GM19438 (cell line): ENCODE results near the gene RAPGEF4.

Experiments
- ATAC-seq: cut with Tn5 transposase; IDR thresholded peaks from one replicate; pipeline ENCODE4 v1.9.1; 2021; ENCODE audit warnings: low read depth; ENCODE audit not compliant: unreplicated experiment

Gene RAPGEF4

DNA sequence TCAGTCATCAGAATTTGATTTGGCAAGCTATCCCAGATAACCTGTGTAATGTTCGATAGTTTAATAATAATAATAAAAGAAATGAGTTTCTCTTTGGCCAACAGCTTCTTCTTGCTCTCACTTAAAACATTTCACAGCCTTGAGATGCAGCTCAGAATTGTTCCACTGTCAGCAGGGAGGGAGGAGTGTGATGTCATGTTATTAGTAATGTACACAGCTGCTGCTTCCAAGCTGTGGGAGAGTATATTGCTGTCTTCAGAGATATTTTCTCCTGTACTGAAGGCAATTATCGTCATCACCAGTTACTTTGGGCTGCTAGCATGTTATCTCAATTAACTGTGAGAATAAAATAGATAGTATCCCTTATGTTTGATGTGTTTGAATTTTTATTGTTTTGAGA, 193.1 kb downstream of the RAPGEF4 start:
- ATAC-seq, result no peak

DNA sequence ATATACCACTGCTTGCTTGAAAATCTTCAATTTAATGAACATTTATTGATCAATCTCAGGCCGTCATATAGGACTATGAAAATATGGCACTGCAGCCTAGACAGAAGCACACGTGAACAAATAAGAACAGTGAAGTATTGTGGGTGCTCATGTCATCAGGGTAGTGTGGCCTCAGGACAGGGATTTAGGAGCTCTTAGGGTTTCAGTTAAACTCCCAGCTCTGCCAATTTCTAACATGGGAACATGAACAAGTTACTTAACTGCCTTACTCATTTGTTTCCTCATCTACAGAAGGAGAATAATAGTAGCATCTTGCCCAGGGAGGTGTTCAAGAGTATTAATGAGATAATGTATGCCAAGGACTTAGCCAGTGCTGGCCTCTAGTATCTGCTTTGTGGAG, 194.0 kb downstream of the RAPGEF4 start:
- no peak for ATAC-seq

DNA sequence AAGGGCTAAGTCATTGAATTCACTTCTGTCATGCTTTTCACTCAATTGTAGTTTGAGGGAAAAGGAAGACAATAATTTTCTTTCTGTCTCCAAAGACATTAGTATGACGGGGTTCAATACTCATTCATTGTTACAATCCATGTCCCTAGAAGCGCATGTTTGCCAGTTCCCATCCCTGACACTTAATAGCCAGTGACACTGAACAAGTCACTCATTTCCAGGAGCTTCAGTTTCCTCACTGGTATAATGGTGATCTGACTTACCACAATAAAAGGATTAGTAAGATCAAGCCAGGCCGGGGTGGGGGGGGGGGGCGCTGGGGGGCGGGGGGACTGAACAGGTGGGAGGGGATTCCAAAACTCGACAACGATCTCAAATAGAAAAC, 195.2 kb downstream of the RAPGEF4 start:
- ATAC-seq, result no peak

DNA sequence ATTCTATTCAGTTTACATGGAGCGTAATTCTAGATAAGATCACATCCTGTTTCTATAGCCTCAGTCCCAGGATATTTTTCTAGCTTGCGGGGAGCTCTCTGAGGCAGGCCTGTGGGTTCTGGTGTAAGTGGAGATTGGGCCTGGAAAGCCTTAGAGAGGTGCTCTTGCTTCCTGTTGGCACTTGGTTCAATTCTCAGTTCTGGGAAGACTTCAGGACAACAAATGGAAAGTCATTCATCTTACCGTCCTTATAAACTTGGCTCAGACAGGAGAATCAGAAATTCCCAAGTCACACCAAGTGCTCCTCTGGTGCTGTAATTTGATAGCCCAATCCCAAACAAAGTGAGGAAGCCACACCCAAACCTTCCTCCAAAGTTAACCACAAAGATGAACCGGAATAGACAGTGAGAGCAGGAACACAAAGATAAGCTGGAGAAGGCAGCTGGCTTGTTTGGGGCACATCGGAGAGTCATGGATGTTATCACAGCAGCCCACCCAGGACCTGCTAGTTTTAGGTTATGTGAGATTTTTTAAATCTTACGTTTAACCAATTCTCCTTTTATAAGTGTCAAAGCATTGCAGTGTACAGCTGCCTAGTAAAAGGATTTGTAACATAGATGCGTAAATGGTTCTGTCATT, 195.7 kb downstream of the RAPGEF4 start:
- ATAC-seq, result no peak

DNA sequence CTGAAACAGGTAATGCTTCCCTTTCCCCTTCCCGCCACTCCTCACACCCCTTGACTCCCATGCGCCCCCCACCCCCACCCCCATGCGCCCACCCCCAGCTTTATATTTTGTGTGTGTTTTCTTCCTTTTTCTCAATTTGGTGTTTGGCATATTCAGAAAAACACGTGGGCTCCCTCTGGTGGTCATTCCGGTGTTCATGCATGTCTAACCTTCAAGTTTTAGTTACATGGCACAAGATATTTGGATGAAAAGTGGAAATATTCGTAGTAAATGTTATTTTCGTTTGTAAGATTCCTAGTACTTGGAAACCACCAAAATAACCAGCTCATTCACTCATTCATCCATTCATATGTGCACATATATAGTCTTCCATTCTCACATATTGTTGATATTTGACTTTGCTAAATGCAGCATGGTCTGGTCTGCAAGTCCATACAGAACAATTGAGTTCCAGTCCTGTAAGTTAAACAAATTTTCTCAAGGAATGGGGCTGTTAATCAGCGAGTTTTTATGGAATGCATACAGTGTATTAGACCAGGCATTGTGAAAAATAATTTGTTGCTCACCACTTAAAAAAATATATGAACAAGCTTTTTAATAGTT, 196.4 kb downstream of the RAPGEF4 start:
- no peak for ATAC-seq

DNA sequence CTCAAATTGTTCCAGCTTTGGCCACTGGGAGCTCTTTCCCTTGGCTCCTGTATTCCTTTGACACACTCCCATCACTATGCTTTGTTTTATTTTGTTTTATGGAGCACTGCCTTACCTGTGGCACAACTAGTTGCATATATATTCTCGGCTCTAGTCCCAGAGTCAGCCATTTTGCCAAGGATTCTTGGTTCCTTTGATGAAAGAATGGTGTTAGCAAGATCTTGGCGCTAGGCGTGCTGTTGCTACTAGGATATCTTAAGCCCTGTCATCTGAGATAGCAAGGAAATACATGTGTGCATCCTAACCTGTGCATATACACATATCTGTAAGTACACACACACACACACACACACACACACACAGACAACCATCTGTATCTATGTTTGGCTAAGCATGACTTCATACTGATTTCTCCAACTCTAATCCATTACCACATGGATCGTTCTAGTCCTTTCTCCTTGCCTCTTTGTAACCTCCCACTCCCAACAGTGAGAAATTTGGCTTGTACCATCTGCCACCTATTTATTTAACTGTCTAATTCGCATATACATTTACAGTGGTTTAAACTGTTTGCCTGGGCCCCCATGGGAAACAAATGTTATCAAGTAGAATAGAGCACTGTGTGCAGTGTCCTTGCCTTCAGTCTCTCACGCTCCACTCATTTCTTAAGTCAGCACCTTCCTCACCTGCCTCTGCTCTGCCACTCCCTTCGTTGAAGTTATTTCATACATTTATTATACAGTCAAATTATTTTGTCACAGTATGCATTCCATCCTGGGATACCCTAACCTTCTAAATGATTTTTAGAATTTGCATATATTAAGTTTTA, 202.5 kb downstream of the RAPGEF4 start:
- no peak for ATAC-seq

DNA sequence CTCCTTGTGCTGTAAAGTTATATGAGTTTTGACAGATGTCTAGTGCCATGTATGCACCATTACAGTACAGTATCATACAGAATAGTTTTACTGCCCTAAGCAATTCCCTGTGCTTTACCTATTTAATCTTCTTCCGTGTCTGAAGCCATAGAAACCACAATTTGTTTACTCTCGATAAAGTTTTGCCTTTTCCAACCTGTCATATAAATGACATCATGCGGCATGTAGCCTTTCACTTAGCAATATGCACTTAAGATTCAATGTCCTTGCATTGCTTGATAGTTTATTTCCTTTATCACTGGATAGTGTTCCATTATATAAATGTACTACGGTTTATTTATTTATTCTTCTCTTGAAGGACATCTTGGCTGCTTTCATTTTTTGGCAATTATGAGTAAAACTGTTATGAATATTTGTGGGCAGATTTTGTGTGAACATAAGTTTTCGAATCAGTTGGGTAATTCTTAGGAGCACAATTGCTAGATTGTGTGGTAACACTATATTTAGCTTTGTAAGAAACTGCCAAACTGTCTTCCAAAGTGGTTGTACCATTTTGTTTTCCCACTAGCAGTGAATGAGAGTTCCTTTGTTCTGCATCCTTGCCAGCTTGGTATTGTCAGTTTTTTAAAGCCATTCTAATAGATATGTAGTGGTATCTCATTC, 203.2 kb downstream of the RAPGEF4 start:
- ATAC-seq, result no peak

DNA sequence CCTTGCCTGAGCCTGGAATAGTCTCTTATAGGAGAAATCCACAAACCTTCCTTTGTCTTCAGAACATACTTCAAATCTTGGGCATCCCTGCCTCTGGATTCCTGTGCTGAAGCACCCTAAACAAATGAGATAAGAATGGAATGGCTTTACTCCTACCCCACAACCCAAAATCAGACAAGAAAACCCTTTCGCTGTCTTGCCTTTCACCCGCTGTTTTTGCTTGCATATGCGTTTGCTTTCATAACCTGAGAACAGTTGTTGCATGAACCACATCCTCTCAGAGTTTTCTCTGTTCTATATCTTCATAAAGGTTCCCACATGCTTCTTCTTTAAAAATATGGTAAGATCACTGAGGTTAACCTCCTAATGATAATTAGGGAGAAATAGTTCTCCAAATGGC, 207.9 kb downstream of the RAPGEF4 start:
- no peak for ATAC-seq

DNA sequence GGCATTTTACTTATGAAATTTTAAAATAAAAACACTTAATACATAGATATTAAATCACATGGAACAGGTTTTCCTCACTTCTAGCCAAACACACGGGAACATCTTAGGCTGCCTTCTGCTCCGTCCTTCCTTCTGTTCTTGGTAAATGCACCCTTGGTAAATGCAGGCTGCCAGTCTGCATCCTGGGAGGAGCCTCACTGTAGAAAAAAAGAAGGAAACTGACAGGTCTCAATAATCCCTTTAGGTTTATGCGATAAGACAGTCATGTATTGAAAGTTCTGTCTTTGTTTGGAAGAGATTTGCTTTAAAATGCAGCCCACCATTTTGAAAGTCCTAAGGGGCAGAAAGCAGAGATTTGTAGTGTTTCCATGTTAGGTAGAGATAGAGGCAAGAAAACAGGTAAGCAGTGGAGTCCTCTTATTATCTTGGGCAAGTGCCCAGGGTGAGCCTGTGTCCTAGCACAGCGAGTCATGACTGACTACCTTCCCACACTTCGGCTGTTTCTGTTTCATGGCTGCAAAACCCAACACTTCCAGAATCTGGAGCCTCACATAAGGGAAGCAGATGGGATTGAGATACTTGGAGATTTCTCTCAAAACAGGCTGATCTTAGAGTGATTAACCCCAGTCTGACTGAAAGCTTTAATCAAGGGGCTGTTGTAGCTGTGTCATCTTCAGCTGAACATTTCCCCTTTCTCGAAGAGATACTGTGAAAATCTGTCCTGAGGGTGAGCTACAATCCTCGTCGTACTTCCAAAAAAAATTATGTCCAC, 208.6 kb downstream of the RAPGEF4 start:
- ATAC-seq, result no peak

DNA sequence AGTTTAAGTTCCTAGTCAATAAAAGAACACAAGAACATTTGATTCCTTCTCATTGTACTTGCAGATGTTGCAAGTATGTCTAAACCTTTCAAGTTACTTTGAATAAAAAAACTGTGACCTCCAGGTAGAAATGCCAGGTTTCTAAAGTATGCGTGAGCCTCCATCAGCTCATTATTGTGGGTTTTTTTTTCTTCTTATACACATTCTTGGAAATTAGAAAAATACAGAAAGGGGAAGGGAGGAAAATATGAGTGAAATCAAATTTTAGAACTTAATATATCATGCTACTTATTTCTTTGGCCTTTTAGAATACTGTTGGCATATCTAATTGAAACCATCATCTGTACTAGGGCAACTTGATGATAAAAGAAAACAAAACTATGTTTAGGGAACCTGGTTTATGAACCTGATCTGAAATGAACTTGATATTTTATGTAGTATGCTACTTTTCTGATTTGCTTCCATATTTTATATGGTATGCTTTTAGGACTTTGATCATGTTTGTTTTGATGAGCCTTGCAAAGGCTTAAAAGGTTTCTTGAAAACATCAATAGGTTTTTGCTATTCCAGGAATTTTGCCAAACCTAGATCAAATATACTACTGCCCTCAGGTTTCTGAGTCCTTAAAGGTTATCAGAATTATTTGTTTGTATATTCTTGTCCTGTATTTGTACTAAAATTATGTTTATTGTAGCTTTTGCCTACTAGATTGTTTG, 209.3 kb downstream of the RAPGEF4 start:
- ATAC-seq, result no peak

DNA sequence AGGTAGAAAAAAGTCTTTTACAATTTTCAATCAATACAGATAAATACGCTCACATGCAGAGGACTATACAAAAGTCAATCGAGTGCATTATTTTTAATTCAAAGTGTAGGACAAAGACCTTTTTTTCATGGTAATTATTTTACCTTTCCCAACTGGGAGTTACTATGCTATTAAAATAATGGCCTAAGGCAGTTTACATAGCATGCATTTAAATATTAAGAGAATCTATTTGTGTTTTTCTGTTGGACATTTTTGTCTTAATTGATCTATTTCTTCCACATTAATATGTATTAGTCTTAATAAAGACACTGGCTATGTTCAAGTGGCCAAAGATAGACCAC, 209.8 kb downstream of the RAPGEF4 start:
- no peak for ATAC-seq

DNA sequence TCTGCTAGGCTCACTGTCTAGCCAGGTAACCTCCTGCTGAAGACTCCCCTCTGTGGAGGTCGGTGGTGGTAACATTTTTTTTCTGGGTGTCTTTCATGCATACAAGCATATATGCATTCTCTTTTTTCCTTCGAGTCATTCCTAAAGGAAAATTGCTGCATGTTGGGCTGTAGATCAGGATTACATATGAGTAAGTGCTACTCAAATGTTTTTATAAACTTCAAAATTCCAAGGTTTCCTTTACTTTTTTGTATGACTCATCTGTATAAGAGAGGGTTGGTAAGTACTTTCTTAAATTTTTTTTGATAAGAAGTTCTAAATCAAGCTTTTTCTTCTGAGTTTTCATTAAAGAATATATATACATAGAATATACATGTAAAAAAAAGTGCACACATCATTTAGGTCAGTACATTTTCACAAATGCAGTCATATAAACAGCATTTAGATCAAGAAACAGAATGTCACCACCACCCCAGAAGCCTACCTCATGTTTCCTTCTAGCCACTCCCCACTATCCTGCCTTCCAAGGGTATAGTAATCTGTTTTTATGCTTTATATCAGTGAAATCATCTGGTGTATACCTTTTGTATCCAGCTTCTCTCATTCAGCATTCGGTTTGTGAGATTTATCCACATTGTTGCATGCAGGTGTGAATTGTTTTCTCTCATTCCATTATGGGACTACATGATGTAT, 212.0 kb downstream of the RAPGEF4 start:
- no peak for ATAC-seq

DNA sequence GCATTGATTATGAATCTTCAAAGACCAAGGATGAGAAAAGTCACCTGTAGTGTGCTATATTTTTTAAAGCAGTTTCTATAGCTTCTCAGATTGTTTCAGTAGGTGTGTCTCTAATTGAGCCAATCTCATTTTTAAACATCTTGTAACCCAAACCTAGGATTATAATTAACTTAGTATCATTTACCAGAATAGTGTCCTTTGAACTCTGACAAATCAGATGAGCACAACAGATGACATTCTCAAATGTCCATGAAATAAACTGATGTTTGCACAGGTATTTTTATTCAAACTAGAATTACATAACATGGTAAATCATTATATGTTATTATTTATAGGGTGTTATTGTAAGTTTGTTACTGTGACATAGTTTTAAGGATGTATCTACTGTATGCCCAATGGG, 213.9 kb downstream of the RAPGEF4 start:
- ATAC-seq, result no peak

DNA sequence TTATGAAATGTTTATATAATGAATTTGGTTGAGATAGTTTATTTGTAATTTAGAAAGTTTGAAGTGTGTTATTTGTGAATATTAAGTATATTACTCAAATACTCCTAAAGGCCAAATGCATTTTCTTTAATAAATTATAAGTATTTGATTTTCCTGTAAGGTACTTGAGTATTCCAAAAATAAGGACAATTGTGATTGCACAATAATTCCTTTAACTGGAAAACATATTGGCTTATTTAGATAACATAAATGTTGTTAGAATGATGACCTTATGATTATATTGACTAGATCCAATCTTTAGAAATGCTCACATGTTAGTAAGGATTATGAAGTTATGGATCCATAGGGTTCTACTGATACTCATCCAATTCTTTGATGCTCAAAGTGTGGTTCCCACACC, 214.9 kb downstream of the RAPGEF4 start:
- ATAC-seq, result no peak

DNA sequence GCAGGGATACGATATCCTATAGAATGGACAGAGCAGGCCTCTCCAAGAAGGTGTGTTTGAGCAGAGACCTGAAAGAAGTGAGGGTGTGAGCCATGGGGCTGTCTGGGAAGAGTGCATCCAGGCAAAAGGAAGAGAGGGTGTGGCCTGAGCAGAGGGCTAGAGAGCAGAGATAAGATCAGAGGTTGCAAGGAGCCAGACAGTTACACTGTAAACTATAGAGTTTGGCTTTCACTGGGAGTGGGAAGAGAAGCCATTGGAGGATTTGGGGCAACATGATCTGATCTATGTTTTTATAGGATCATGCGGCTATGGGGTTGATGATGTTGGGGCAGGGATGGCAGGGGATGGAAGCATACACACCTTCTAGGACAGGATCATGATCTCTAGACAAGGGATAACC, 215.9 kb downstream of the RAPGEF4 start:
- no peak for ATAC-seq

DNA sequence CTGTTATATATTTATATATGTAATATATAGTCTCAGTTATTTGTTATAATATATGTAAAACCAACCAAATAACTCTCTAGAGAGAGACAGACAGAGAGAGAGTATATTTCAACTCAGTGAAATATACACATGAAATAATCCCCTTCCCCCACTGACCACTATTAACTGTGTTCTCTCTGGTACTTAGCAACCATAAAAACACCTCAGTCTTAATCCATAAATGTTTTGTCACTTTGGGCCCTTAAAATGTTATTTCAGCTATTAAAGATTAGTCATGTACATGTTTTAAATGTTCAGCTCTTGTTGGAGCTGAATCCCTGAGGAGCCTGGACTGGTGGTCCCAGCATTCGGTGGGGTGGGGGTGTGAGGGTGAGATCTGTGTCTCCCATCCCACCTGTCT, 217.8 kb downstream of the RAPGEF4 start:
- ATAC-seq, result no peak

DNA sequence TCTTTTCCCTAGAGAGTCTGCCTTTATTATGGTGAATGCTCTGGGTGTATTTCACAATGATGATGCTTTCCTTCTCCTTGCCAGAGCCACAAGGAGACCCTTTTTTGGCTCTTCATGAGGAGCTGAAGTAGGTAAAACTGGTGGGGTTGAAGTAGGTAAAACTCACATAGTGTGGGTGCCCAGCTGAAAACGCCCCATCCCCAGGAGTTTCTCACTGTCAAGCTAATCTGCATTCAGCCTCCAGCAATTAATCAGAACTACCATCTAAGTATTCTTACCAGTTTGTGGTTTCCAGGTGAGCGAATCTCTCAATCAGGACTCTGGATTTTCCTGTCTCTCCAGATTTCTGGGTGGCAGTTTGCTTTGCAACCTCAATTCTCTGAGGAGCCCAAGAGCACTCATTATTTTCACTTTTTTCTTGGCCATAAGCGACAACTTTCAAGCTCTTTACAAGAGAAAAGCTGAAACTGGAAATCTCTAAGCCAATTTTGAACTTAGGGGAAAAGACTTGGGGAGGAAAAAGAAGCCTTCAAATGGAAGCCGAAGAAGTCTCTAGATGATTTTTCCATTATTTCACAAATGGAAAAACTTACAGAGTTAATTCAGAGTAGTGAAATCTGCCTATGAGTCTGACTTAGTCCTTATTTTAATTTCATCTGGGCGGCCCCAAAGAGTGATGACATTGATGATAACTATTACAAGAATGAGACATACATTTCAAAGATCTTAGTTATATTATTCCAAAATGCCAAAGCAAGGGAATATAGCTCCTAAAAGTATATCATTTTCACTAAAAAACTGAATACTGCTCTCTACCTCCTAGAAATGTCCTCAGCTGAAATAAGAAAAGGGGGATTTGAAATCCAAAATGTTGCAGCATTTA, 218.6 kb downstream of the RAPGEF4 start:
- no peak for ATAC-seq

DNA sequence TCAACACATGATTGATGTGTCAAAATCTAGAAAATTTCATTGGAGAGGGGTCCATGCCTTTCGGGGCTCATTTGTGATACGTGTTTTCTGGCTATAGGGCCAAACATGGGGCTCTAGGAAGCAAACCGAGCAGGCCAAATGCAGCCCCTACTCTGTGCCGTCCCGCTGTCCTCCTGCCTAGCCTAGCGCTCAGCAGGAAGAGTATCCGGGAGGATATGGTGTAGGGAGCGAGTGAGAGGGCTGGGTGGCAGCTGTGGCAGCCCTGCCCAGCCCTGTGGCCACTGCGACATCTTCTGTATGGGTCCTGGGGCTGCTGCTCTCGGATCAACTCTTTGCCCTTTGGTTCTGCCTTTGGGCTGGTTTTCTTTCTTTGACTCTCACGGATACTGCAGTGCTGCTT, 219.9 kb downstream of the RAPGEF4 start:
- ATAC-seq, result no peak

DNA sequence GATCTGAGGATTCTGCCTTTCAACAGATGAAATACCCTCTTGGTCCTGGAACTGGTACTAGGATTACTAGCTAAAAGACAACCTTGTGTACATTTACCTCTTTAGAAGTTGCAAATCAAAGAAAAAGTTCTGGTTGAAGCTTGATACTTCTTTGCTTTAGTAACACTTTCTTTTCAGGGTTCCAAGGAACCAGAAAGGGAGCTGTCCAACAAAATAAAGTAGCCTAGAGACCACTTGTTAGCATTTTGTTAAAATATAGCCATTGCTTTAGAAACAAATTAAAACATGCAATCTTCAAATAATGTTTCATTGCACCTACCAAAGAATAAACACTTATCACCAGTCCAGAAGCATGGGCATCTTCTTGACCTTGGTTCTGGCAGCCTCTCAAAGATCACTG, 222.1 kb downstream of the RAPGEF4 start:
- ATAC-seq, result no peak
